ENCODE data around the gene CRACR2B. TPM values are rescaled to one million over a fixed set of nuclear protein-coding genes. Genes with fewer than 3 reads are reported as not detected.

Gene CRACR2B
- total and polyA plus RNA-seq, 2 of the 13 experiments (the other 11 are each of a cell fraction or from before 2014, with no cell fraction given) = 14.9 to 21.0 TPM

GRCh38 chr11:808427-809286 is 19.1 kb upstream of the CRACR2B start (continued):
- no peak for TF ChIP-seq REST (IDR thresholded peaks at IDR 0.05; ENCODE audit: borderline replicate concordance in 1 of 2, low read depth in 1 of 2, low read length in 2 of 2)
- no peak for TF ChIP-seq GLI4 (CRISPR knock-in tag; IDR thresholded peaks at IDR 0.05; ENCODE audit: borderline replicate concordance)
- TF ChIP-seq TIGD3 (CRISPR knock-in tag; IDR thresholded peaks at IDR 0.05; ENCODE audit: borderline replicate concordance) = no peak
- TF ChIP-seq, protein P1, sequence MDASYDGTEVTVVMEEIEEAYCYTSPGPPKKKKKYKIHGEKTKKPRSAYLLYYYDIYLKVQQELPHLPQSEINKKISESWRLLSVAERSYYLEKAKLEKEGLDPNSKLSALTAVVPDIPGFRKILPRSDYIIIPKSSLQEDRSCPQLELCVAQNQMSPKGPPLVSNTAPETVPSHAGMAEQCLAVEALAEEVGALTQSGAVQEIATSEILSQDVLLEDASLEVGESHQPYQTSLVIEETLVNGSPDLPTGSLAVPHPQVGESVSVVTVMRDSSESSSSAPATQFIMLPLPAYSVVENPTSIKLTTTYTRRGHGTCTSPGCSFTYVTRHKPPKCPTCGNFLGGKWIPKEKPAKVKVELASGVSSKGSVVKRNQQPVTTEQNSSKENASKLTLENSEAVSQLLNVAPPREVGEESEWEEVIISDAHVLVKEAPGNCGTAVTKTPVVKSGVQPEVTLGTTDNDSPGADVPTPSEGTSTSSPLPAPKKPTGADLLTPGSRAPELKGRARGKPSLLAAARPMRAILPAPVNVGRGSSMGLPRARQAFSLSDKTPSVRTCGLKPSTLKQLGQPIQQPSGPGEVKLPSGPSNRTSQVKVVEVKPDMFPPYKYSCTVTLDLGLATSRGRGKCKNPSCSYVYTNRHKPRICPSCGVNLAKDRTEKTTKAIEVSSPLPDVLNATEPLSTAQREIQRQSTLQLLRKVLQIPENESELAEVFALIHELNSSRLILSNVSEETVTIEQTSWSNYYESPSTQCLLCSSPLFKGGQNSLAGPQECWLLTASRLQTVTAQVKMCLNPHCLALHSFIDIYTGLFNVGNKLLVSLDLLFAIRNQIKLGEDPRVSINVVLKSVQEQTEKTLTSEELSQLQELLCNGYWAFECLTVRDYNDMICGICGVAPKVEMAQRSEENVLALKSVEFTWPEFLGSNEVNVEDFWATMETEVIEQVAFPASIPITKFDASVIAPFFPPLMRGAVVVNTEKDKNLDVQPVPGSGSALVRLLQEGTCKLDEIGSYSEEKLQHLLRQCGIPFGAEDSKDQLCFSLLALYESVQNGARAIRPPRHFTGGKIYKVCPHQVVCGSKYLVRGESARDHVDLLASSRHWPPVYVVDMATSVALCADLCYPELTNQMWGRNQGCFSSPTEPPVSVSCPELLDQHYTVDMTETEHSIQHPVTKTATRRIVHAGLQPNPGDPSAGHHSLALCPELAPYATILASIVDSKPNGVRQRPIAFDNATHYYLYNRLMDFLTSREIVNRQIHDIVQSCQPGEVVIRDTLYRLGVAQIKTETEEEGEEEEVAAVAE (CRISPR knock-in tag; IDR thresholded peaks at IDR 0.05; ENCODE audit: borderline replicate concordance) = no peak; the same call in 1 of the 2 replicates
- TF ChIP-seq TCF7L2 (IDR thresholded peaks at IDR 0.05; ENCODE audit: low read depth, low read length) = no peak
- no peak for TF ChIP-seq NR2F6 (IDR thresholded peaks at IDR 0.05)
- peak; percentile 11; the same call in 1 of the 2 replicates for TF ChIP-seq NR2F6 (CRISPR knock-in tag; IDR thresholded peaks at IDR 0.05)
- TF ChIP-seq MIXL1 (CRISPR knock-in tag; IDR thresholded peaks at IDR 0.05) = no peak
- TF ChIP-seq DNMT1 (CRISPR knock-in tag; IDR thresholded peaks at IDR 0.05) = no peak
- TF ChIP-seq ZNF20 (CRISPR knock-in tag; IDR thresholded peaks at IDR 0.05) = no peak

Data from HepG2 (cell line).